HG03159 (cell line): ENCODE data around the gene ZNF398.
"Not testable (repeated sequence)": the region's sequence is repeated elsewhere in the genome, so short reads cannot be mapped to it uniquely, and the experiment has no call there.

Source experiments
- ATAC-seq: cut with Tn5 transposase; IDR thresholded peaks from one replicate; pipeline ENCODE4 v1.9.1; 2021; ENCODE audit warnings: mild to moderate bottlenecking, moderate library complexity; ENCODE audit not compliant: unreplicated experiment

Gene ZNF398

DNA sequence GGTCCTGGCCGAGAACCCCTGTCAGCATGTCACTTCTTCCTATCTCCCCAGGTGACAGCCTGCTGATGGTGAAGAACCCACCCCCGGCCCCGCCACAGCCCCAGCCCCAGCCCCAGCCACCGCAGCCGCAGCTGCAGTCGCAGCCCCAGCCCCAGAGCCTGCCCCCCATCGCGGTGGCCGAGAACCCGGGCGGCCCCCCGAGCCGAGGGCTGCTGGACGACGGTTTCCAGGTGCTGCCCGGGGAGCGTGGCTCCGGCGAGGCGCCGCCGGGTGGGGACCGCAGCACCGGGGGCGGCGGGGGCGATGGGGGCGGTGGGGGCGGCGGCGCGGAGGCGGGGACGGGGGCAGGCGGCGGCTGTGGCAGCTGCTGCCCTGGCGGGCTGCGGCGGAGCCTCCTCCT is 76.5 kb downstream of the ZNF398 start:
- no peak for ATAC-seq

GRCh38 chr7:149224352-149224751 is 77.1 kb downstream of the ZNF398 start:
- ATAC-seq = no peak

GRCh38 chr7:149225106-149225505 is 77.9 kb downstream of the ZNF398 start:
- ATAC-seq = no peak

- no peak for ATAC-seq
These were observed 78.4 kb downstream of the ZNF398 start for GRCh38 chr7:149225656-149226055.

DNA sequence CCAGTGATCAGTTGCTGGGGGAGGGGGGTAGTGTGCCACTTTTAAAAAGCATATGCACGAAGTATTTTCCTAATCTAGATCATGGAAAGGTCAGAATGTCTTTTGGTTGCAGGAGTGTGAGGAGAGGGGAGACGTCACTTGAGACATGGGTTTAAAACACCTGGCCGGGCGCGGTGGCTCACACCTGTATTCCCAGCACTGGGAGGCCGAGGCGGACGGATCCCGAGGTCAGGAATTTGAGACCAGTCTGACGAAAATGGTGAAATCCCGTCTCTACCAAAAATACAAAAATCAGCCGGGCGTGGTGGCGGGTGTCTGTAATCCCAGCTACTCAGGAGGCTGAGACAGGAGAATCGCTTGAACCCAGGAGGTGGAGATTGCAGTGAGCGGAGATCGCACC is 79.1 kb downstream of the ZNF398 start:
- not testable (repeated sequence) for ATAC-seq

DNA sequence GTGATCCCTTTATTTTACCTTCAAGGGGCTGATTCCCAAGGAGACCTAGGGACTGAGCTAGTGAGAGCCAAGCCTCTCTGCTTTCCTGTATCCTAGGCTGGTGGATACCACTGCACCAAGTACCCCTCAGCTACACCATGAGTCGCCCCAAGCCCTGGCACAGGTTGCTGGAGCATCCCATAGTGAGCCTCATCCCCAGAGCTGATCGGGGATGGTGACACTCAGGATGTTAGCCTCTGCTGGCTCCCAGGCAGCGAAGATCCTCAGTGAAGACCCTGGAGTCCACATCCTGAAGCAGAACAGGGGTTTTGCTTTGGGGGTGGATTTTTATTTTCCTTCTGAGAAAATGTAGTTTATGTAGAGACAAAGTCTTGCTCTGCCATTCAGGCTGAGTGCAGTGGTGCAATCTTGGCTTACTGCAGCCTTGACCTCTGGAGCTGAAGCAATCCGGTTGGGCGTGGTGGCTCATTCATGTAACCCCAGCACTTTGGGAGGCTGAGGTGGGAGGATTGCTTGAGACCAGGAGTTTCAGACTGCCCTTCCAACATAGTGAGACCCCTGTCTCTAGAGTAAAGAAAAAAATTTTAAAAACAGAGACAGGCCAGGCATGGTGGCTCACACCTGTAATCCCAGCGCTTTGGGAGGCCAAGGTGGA is 79.7 kb downstream of the ZNF398 start:
- no peak for ATAC-seq

DNA sequence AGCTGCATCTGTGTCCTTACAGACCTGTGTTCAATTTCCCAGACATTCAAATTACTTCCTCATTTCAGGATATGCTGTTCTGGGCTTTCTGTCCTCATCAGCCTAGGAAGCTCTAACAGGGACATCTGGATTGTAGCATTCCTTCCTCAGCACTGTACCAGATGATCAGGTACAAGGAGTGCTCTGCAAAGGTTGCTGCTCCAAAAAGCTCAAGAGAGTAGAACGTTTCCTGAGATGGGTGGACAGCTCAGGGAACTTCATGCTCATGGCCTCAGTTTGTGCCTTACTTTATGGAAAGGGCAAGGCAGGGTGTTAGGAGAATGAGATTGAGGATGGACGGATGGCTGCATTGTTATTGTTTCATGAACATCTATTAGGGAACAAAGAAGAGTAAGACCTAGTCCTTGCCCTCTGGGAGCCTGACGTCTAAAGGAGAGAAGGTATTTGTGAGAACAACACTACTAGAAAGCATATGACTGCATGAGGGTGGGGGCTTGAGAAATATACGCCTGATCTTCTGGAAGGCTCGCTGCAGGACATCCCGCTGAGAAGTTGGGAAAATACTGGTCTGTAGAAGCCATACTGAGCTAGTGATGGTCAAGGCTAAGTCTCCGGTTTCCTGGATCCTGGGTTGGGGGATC is 81.7 kb downstream of the ZNF398 start:
- no peak for ATAC-seq

- no peak for ATAC-seq
These were observed 82.3 kb downstream of the ZNF398 start for GRCh38 chr7:149229526-149229925.

- ATAC-seq = no peak
These were observed 85.1 kb downstream of the ZNF398 start for GRCh38 chr7:149232362-149232761.
